Neural cell (in vitro differentiated cells): Measurements from ENCODE around the gene STC2. TPM values are rescaled to one million over a fixed set of nuclear protein-coding genes. Genes with fewer than 3 reads are reported as not detected.
A peak's percentile ranks its signal among the peaks of the same experiment; 100 is the strongest.

Source experiments
- H2AFZ ChIP-seq: fragments of 200-600, 300-800 bp; sonication (generic), shearing (Covaris generic); 2 replicates; pipeline ENCODE4 v1.6.0; 2014; ENCODE audit warnings: low read depth, mild to moderate bottlenecking, antibody characterized with exemption, low read length, moderate library complexity
- H3F3A ChIP-seq: fragments of 200-600 bp; shearing (Covaris generic); 2 replicates; pipeline ENCODE4 v1.6.1; 2016; ENCODE audit warnings: mild to moderate bottlenecking, moderate library complexity, mixed read lengths, antibody characterized with exemption, low read length; ENCODE audit not compliant: insufficient read depth, poor library complexity, severe bottlenecking
- H3K27ac ChIP-seq: fragments of 200-600, 300-800 bp; sonication (generic), shearing (Covaris generic); 2 replicates; pipeline ENCODE4 v1.5.1; 2014; ENCODE audit warnings: mild to moderate bottlenecking, low read length, moderate library complexity
- H3K27me3 ChIP-seq: fragments of 300-800, 200-600 bp; sonication (generic), shearing (Covaris generic); 2 replicates; pipeline ENCODE4 v1.6.0; 2014; ENCODE audit warnings: mild to moderate bottlenecking, low read depth, low read length, moderate library complexity; ENCODE audit not compliant: insufficient read depth
- H3K36me3 ChIP-seq: fragments of 300-800, 200-600 bp; sonication (generic), shearing (Covaris generic); 2 replicates; pipeline ENCODE4 v1.5.1; 2014; ENCODE audit warnings: mild to moderate bottlenecking, antibody characterized with exemption, low read length, moderate library complexity; ENCODE audit not compliant: insufficient read depth
- H3K4me2 ChIP-seq: fragments of 300-800, 200-600 bp; sonication (generic), shearing (Covaris generic); 2 replicates; pipeline ENCODE4 v1.6.0; 2014; ENCODE audit warnings: mild to moderate bottlenecking, low read length
- H3K4me3 ChIP-seq: fragments of 300-800, 200-600 bp; sonication (generic), shearing (Covaris generic); 2 replicates; pipeline ENCODE4 v1.5.1; 2014; ENCODE audit warnings: mild to moderate bottlenecking, low read length, moderate library complexity
- H3K79me2 ChIP-seq: fragments of 200-600 bp; shearing (Covaris generic); replicated peaks from 2 replicates; pipeline ENCODE4 v1.6.0; 2014; ENCODE audit warnings: mild to moderate bottlenecking, low read length, moderate library complexity; ENCODE audit not compliant: insufficient read depth
- H3K9ac ChIP-seq: fragments of 300-800, 200-600 bp; sonication (generic), shearing (Covaris generic); 2 replicates; pipeline ENCODE4 v1.6.1; 2016; ENCODE audit warnings: mild to moderate bottlenecking, low read length, mixed read lengths
- H3K9me2 ChIP-seq: fragments of 200-600 bp; shearing (Covaris generic); 2 replicates; pipeline ENCODE4 v1.6.1; 2016; ENCODE audit warnings: mild to moderate bottlenecking, low read length, mixed read lengths; ENCODE audit not compliant: insufficient read depth
- H3K9me3 ChIP-seq: fragments of 200-600, 300-800 bp; sonication (generic), shearing (Covaris generic); 2 replicates; pipeline ENCODE4 v1.6.1; 2016; ENCODE audit warnings: mild to moderate bottlenecking, mixed run types, low read length, moderate library complexity, mixed read lengths
- H4K20me1 ChIP-seq: fragments of 200-600 bp; shearing (Covaris generic); 2 replicates; pipeline ENCODE4 v1.6.1; 2016; ENCODE audit warnings: mild to moderate bottlenecking, mixed run types; ENCODE audit not compliant: insufficient read depth
- EP300 ChIP-seq: fragments of 450-650 bp; conservative IDR thresholded peaks from 2 replicates; pipeline ENCODE4 v1.6.1; 2014; ENCODE audit warnings: antibody characterized with exemption, mild to moderate bottlenecking, moderate library complexity; ENCODE audit not compliant: poor library complexity, severe bottlenecking
- EZH2 ChIP-seq: fragments of 200-600, 300-800 bp; shearing (Covaris generic), sonication (generic); IDR thresholded peaks from 2 replicates; pipeline ENCODE4 v1.6.1; 2014; ENCODE audit warnings: antibody characterized with exemption, low read length, borderline replicate concordance, mild to moderate bottlenecking; ENCODE audit not compliant: insufficient read depth, poor library complexity, severe bottlenecking
- MXI1 ChIP-seq: fragments of 450-650 bp; conservative IDR thresholded peaks from 2 replicates; pipeline ENCODE4 v1.6.1; 2014; ENCODE audit warnings: antibody characterized with exemption, mild to moderate bottlenecking; ENCODE audit not compliant: poor library complexity, severe bottlenecking
- POLR2AphosphoS5 ChIP-seq: IDR thresholded peaks from 2 replicates; pipeline ENCODE4 v1.6.1; 2012
- RAD21 ChIP-seq: fragments of 450-650 bp; conservative IDR thresholded peaks from 2 replicates; pipeline ENCODE4 v1.6.1; 2014; ENCODE audit warnings: antibody characterized with exemption, mild to moderate bottlenecking, moderate library complexity
- SMC3 ChIP-seq: fragments of 450-650 bp; conservative IDR thresholded peaks from 2 replicates; pipeline ENCODE4 v1.6.1; 2014; ENCODE audit warnings: antibody characterized with exemption, mild to moderate bottlenecking, moderate library complexity; ENCODE audit not compliant: poor library complexity
- TAF1 ChIP-seq: IDR thresholded peaks from 2 replicates; pipeline ENCODE4 v1.6.1; 2012; ENCODE audit warnings: low read depth
- polyA plus RNA-seq: library from polyadenylated mRNA; depleted of rRNA; stranded (reverse); fragments of >200 nt; gene quantifications from 2 replicates; pipeline ENCODE4 v1.2.3, GENCODE V29; 2014
- TF ChIP-seq, protein P1 (sequence below): fragments of 450-650 bp; IDR thresholded peaks from 2 replicates; pipeline ENCODE4 v1.5.1; 2014; ENCODE audit warnings: antibody characterized with exemption, mild to moderate bottlenecking, moderate library complexity; ENCODE audit not compliant: poor library complexity, severe bottlenecking
- TF ChIP-seq, protein P2 (sequence below): IDR thresholded peaks from 2 replicates; pipeline ENCODE4 v1.6.1; 2012; ENCODE audit warnings: borderline replicate concordance

Gene STC2
- polyA plus RNA-seq, 1 donor from 2014 or later: 0.09 TPM

DNA sequence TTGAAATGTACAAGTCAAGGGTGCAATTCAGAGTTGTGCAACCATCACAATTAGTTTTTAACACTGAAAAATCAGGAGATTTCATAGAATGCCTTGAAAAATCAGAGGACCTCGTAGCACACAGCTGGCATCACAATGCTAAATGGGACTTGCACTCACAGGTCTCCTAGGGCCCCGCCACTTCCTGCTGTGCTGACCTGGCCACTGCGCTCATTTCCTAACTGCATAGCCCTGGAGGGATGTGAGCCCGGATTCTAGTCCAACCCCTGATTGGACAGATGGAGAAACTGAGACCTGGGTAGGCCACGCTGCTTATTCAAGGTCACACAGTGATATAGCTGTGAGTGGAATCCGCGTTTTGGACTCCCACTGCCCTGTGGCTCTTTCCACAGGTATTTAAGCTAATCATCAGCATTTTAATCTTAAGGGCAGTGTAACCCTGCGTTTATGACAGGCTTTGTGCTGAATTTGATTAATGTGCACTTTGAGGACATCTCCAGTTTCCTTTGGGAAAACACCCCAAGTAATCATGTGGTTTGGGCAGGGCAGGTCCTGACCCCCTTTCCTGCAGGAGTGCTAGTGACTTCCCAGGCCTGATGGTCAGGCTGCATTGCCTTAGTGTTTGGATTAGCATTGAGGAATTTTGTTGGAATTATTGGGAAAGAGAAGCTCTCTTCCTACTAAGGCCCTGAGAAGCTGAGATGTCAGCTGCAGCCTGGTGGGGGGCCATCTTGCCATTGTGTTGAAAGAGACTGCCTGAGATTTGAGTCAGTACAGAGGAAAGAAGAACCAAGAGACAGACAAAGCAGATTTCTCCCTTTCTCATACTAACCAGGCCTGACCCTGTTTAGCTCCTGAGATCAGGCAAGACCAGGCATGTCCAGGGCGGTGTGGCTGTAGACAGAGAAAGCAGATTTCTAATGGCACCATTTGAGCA is 36.2 kb downstream of the STC2 start:
- Histone ChIP-seq H2AFZ (peak overlapping the region; percentile 14), H3K4me2 (no peak overlapping the region), H3K36me3 (no peaks in the 10 kb centered on the region), H3K27ac (no peak overlapping the region), H3K27me3 (no peaks in the 10 kb centered on the region), H3K9me2 (no peaks in the 10 kb centered on the region), H3K9ac (no peak overlapping the region), H3K79me2 (no peaks in the 10 kb centered on the region), H3K4me3 (no peak overlapping the region), H3F3A (no peaks in the 10 kb centered on the region), H3K9me3 (no peaks in the 10 kb centered on the region), H4K20me1 (no peaks in the 10 kb centered on the region)
- no peak for TF ChIP-seq POLR2AphosphoS5

DNA sequence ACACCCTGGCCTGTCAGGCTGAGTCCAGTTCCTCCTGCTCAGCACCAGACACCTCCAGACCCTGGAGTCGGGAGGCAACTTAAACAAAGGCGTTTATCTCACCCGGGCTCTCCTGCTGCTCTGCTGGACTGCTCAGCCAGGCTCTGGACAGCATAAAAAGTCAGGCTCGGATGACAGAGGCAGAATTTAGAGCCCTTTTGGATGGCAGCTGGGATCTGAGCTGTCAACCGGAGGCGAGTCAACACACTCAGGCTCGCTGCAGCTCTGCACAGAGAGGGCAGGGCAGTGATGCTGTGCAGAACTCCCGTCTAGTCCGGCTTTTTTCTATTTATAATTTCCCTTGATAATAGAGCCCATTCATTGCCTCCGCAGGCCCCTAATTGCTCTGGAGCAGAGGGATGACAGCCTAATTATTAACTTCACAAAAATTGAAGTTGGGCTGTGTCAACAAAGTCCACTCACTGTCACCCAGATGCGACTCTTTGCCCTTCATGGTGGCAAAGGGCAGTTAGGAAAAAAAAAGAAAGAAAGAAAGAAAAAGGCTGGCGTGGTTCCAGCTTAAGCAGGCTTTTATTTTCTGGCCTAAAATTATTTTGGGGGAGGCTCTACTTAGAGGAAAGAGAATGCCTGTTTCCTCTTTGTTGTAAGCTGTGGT is 37.6 kb downstream of the STC2 start:
- no peaks in the 10 kb centered on the region for H3K9me3 ChIP-seq
- no peaks in the 10 kb centered on the region for H3K9me2 ChIP-seq
- H3K36me3 ChIP-seq: no peaks in the 10 kb centered on the region
- no peaks in the 10 kb centered on the region for H3F3A ChIP-seq
- no peaks in the 10 kb centered on the region for H3K79me2 ChIP-seq
- H3K27ac ChIP-seq: no peak overlapping the region
- H2AFZ ChIP-seq: no peak overlapping the region
- H3K4me3 ChIP-seq: no peak overlapping the region
- TF ChIP-seq, protein P1, sequence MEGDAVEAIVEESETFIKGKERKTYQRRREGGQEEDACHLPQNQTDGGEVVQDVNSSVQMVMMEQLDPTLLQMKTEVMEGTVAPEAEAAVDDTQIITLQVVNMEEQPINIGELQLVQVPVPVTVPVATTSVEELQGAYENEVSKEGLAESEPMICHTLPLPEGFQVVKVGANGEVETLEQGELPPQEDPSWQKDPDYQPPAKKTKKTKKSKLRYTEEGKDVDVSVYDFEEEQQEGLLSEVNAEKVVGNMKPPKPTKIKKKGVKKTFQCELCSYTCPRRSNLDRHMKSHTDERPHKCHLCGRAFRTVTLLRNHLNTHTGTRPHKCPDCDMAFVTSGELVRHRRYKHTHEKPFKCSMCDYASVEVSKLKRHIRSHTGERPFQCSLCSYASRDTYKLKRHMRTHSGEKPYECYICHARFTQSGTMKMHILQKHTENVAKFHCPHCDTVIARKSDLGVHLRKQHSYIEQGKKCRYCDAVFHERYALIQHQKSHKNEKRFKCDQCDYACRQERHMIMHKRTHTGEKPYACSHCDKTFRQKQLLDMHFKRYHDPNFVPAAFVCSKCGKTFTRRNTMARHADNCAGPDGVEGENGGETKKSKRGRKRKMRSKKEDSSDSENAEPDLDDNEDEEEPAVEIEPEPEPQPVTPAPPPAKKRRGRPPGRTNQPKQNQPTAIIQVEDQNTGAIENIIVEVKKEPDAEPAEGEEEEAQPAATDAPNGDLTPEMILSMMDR: no peak
- TF ChIP-seq MXI1 (no peak), EP300 (no peak), RAD21 (no peak), TAF1 (no peak), POLR2AphosphoS5 (no peak), SMC3 (no peak), EZH2 (no peak)
- TF ChIP-seq, protein P2, sequence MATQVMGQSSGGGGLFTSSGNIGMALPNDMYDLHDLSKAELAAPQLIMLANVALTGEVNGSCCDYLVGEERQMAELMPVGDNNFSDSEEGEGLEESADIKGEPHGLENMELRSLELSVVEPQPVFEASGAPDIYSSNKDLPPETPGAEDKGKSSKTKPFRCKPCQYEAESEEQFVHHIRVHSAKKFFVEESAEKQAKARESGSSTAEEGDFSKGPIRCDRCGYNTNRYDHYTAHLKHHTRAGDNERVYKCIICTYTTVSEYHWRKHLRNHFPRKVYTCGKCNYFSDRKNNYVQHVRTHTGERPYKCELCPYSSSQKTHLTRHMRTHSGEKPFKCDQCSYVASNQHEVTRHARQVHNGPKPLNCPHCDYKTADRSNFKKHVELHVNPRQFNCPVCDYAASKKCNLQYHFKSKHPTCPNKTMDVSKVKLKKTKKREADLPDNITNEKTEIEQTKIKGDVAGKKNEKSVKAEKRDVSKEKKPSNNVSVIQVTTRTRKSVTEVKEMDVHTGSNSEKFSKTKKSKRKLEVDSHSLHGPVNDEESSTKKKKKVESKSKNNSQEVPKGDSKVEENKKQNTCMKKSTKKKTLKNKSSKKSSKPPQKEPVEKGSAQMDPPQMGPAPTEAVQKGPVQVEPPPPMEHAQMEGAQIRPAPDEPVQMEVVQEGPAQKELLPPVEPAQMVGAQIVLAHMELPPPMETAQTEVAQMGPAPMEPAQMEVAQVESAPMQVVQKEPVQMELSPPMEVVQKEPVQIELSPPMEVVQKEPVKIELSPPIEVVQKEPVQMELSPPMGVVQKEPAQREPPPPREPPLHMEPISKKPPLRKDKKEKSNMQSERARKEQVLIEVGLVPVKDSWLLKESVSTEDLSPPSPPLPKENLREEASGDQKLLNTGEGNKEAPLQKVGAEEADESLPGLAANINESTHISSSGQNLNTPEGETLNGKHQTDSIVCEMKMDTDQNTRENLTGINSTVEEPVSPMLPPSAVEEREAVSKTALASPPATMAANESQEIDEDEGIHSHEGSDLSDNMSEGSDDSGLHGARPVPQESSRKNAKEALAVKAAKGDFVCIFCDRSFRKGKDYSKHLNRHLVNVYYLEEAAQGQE: no peak
- no peak overlapping the region for H3K4me2 ChIP-seq
- no peaks in the 10 kb centered on the region for H4K20me1 ChIP-seq
- H3K27me3 ChIP-seq: no peaks in the 10 kb centered on the region
- no peak overlapping the region for H3K9ac ChIP-seq
